Measurements from ENCODE around the gene HSBP1.

DNA sequence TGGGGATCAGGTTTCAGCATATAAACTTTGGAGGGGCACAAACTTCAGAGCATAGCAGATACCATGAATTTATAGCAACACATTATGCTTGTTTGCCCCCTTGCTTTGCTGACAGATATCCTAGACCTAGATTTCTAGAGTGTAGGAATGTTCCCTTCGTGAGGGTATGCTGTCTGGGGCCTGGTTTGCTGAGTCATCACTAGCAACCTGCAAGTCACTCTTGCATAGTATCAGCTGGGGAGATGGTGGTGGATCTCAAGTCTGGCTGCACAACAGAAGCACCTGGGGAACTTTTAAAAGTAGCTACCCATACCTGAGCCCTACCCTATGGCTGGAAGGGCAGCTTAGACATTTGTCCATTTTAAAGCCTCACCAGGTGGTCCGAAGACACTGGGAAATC is 22.3 kb upstream of the HSBP1 start:
- TF ChIP-seq, protein P1, sequence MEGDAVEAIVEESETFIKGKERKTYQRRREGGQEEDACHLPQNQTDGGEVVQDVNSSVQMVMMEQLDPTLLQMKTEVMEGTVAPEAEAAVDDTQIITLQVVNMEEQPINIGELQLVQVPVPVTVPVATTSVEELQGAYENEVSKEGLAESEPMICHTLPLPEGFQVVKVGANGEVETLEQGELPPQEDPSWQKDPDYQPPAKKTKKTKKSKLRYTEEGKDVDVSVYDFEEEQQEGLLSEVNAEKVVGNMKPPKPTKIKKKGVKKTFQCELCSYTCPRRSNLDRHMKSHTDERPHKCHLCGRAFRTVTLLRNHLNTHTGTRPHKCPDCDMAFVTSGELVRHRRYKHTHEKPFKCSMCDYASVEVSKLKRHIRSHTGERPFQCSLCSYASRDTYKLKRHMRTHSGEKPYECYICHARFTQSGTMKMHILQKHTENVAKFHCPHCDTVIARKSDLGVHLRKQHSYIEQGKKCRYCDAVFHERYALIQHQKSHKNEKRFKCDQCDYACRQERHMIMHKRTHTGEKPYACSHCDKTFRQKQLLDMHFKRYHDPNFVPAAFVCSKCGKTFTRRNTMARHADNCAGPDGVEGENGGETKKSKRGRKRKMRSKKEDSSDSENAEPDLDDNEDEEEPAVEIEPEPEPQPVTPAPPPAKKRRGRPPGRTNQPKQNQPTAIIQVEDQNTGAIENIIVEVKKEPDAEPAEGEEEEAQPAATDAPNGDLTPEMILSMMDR (IDR thresholded peaks at IDR 0.05) = no peak
- TF ChIP-seq ZFX (IDR thresholded peaks at IDR 0.05; ENCODE audit: borderline replicate concordance) = no peak
